Mesothelial cell of epicardium (in vitro differentiated cells): ENCODE data around the gene ITPR2. TPM values are rescaled to one million over a fixed set of nuclear protein-coding genes. Genes with fewer than 3 reads are reported as not detected.

Experiments used
- DNase-seq, 2 experiments: peaks; one replicate each; pipeline ENCODE4 v3.0.0; 2021; ENCODE audit warnings: low spot score in 2 of 2; ENCODE audit not compliant: unreplicated experiment in 2 of 2
- H3K27ac Mint-ChIP-seq: 2 replicates; pipeline ENCODE4 v1.8.0; 2021; ENCODE audit warnings: mixed read lengths
- H3K27me3 Mint-ChIP-seq: 2 replicates; pipeline ENCODE4 v1.8.0; 2021; ENCODE audit warnings: low read depth, mixed read lengths
- H3K36me3 Mint-ChIP-seq: 2 replicates; pipeline ENCODE4 v1.8.0; 2021; ENCODE audit warnings: mixed read lengths
- H3K4me1 Mint-ChIP-seq: 2 replicates; pipeline ENCODE4 v1.8.0; 2021; ENCODE audit warnings: mixed read lengths
- H3K4me3 Mint-ChIP-seq: 2 replicates; pipeline ENCODE4 v1.8.0; 2021; ENCODE audit warnings: mild to moderate bottlenecking, moderate library complexity, mixed read lengths
- H3K9me3 Mint-ChIP-seq: 2 replicates; pipeline ENCODE4 v1.8.0; 2021; ENCODE audit warnings: mixed read lengths
- CTCF ChIP-seq: fragments of 200-600 bp; sonication (generic); IDR thresholded peaks from one replicate; pipeline ENCODE4 v1.5.0; 2021; ENCODE audit warnings: antibody characterized with exemption; ENCODE audit not compliant: unreplicated experiment
- total RNA-seq: library from RNA; stranded (reverse); gene quantifications from 3 replicates; pipeline ENCODE4 v1.2.1, GENCODE V29; 2021

Gene ITPR2
- total RNA-seq, 1 donor from 2014 or later = 62.3 TPM

- DNase-seq = no peak
- Mint-ChIP-seq H3K9me3 (no peaks in the 10 kb centered on the region), H3K4me3 (no peak overlapping the region), H3K27me3 (no peaks in the 10 kb centered on the region), H3K36me3 (peaks cover 21% of the 10 kb centered on the region), H3K27ac (no peak overlapping the region), H3K4me1 (peaks cover 4% of the 10 kb centered on the region)
- TF ChIP-seq CTCF = no peak
Observed at GRCh38 chr12:26661399-26661798, 171.6 kb downstream of the ITPR2 start.

- Mint-ChIP-seq H3K27me3 (no peaks in the 10 kb centered on the region), H3K4me1 (peaks cover 4% of the 10 kb centered on the region), H3K27ac (no peak overlapping the region), H3K36me3 (peaks cover 29% of the 10 kb centered on the region), H3K4me3 (no peak overlapping the region), H3K9me3 (no peaks in the 10 kb centered on the region)
- DNase-seq = no peak
- no peak for TF ChIP-seq CTCF
Observed at GRCh38 chr12:26659930-26660329, 173.1 kb downstream of the ITPR2 start.

- Mint-ChIP-seq H3K27me3 (no peaks in the 10 kb centered on the region), H3K4me1 (peaks cover 4% of the 10 kb centered on the region), H3K36me3 (peaks cover 36% of the 10 kb centered on the region), H3K4me3 (no peak overlapping the region), H3K27ac (peak overlapping the region; percentile 29), H3K9me3 (no peaks in the 10 kb centered on the region)
- TF ChIP-seq CTCF = no peak
- no peak for DNase-seq
Observed at GRCh38 chr12:26658991-26659390, 174.0 kb downstream of the ITPR2 start.

- Mint-ChIP-seq H3K9me3 (peaks cover 19% of the 10 kb centered on the region), H3K36me3 (peaks cover 54% of the 10 kb centered on the region), H3K4me3 (no peak overlapping the region), H3K4me1 (peaks cover 4% of the 10 kb centered on the region), H3K27ac (no peak overlapping the region), H3K27me3 (no peaks in the 10 kb centered on the region)
- no peak for DNase-seq
- TF ChIP-seq CTCF = no peak
Observed at GRCh38 chr12:26654623-26655022, 178.4 kb downstream of the ITPR2 start.

- Mint-ChIP-seq H3K4me1 (peaks cover 19% of the 10 kb centered on the region), H3K27ac (no peak overlapping the region), H3K9me3 (peaks cover 19% of the 10 kb centered on the region), H3K27me3 (no peaks in the 10 kb centered on the region), H3K4me3 (no peak overlapping the region), H3K36me3 (peaks cover 54% of the 10 kb centered on the region)
- DNase-seq = peak in 1 of 2 experiments; percentile 49
- peak; percentile 85 for TF ChIP-seq CTCF
Observed at GRCh38 chr12:26651566-26652188, 181.3 kb downstream of the ITPR2 start.

GRCh38 chr12:26651036-26651435 lies 182.0 kb downstream of the ITPR2 start:
- no peak for TF ChIP-seq CTCF
- no peak for DNase-seq
- Mint-ChIP-seq H3K9me3 (peaks cover 19% of the 10 kb centered on the region), H3K27me3 (no peaks in the 10 kb centered on the region), H3K4me3 (no peak overlapping the region), H3K36me3 (peaks cover 51% of the 10 kb centered on the region), H3K4me1 (peaks cover 24% of the 10 kb centered on the region), H3K27ac (no peak overlapping the region)
